HepG2 (cell line): ENCODE measurements around the gene KCNK17. TPM values are rescaled to one million over a fixed set of nuclear protein-coding genes. Genes with fewer than 3 reads are reported as not detected.

Experiments used
- ATAC-seq: fragments of 200-7000 bp; cut with Tn5 transposase; 3 replicates; pipeline ENCODE4 v1.9.1; 2020; ENCODE audit warnings: mild to moderate bottlenecking, moderate library complexity
- BruUV-seq: library from RNA; stranded (reverse); fragments of 400-500 nt; replicated peaks from 2 replicates; lab custom pipeline; 2021; lab: Mats Ljungman, UMichigan
- CTCF ChIA-PET: fragments of 300-600 bp; formaldehyde crosslinking; extraction: SDS; loops from one replicate; lab custom pipeline; 2021; ENCODE audit warnings: low total read pairs, inconsistent platforms, low intra/inter-chr PET ratio; lab: Yijun Ruan, JAX
- POLR2A ChIA-PET: fragments of 350-600 bp; sonication (Branson Sonifier 250); formaldehyde crosslinking; loops from one replicate; lab custom pipeline; 2020; ENCODE audit warnings: antibody characterized with exemption, inconsistent platforms; lab: Yijun Ruan, JAX
- DNase-seq: peaks from one replicate; pipeline ENCODE4 v3.0.0-alpha.2; 2015; ENCODE audit warnings: low spot score
- FAIRE-seq: peaks from 3 replicates; lab custom pipeline; 2011; peaks lifted over from hg19 to GRCh38; lab: Jason Lieb, UNC
- H2AFZ ChIP-seq: one replicate; pipeline ENCODE4 v1.6.1; 2011; ENCODE audit warnings: low read length, inconsistent platforms
- H3K27ac ChIP-seq: fragments of 300-600 bp; 3 replicates; pipeline ENCODE4 v1.8.0; 2011; ENCODE audit warnings: mixed run types, mild to moderate bottlenecking, mixed read lengths, low read length, inconsistent platforms; ENCODE audit not compliant: insufficient read depth; ENCODE audit errors: extremely low read length
- H3K27me3 ChIP-seq, 2 experiments: fragments of 200-600 bp in 1 of 2; 2 replicates in 1 of 2; 3 replicates in 1 of 2; pipeline versions ENCODE4 v1.6.0 to v1.8.0; 2011; ENCODE audit warnings: low read length in 2 of 2, mild to moderate bottlenecking in 2 of 2, moderate library complexity in 2 of 2, inconsistent platforms in 1 of 2; ENCODE audit not compliant: insufficient read depth in 2 of 2, control insufficient read depth in 1 of 2
- H3K36me3 ChIP-seq, 2 experiments: fragments of 200-600 bp in 1 of 2; replicated peaks in 1 of 2; 2 replicates in 1 of 2; 3 replicates in 1 of 2; pipeline versions ENCODE4 v1.5.1 to v1.8.0; 2011; ENCODE audit warnings: low read length in 2 of 2, inconsistent platforms in 1 of 2; ENCODE audit not compliant: insufficient read depth in 2 of 2, control insufficient read depth in 1 of 2
- H3K4me1 ChIP-seq: 2 replicates; pipeline ENCODE4 v1.5.1; 2012; ENCODE audit warnings: low read length, inconsistent platforms; ENCODE audit not compliant: insufficient read depth
- H3K4me2 ChIP-seq: 2 replicates; pipeline ENCODE4 v1.6.0; 2011; ENCODE audit warnings: low read depth, low read length, inconsistent platforms
- H3K4me3 ChIP-seq, 3 experiments: fragments of 200-600 bp in 1 of 3; sonication (generic), shearing (Covaris generic) in 1 of 3; replicated peaks in 1 of 3; 2 replicates each; pipeline ENCODE4 v1.5.1; 2011 to 2016; ENCODE audit warnings: low read length in 3 of 3, inconsistent platforms in 2 of 3, low read depth in 2 of 3, mild to moderate bottlenecking in 2 of 3, control low read depth in 1 of 3, mixed read lengths in 1 of 3; ENCODE audit not compliant: insufficient read depth in 1 of 3
- H3K79me2 ChIP-seq: one replicate; pipeline ENCODE4 v1.6.1; 2011; ENCODE audit warnings: low read length, inconsistent platforms; ENCODE audit not compliant: insufficient read depth
- H3K9ac ChIP-seq: 2 replicates; pipeline ENCODE4 v1.6.0; 2011; ENCODE audit warnings: mild to moderate bottlenecking, low read depth, low read length, inconsistent platforms; ENCODE audit not compliant: insufficient read depth
- H3K9me3 ChIP-seq: 2 replicates; pipeline ENCODE4 v1.5.1; 2012; ENCODE audit warnings: mild to moderate bottlenecking, low read length
- H4K20me1 ChIP-seq: 2 replicates; pipeline ENCODE4 v1.6.0; 2011; ENCODE audit warnings: inconsistent platforms, mild to moderate bottlenecking, low read length, moderate library complexity; ENCODE audit not compliant: insufficient read depth
- ETV6 ChIP-seq: sonication (generic); formaldehyde crosslinking; conservative IDR thresholded peaks from 2 replicates; pipeline ENCODE4 v1.4.0; 2020; ENCODE audit warnings: missing genetic modification reagents
- GLI4 ChIP-seq: sonication (generic); formaldehyde crosslinking; IDR thresholded peaks from 2 replicates; pipeline ENCODE4 v1.5.1; 2020; ENCODE audit warnings: missing genetic modification reagents, mild to moderate bottlenecking, moderate library complexity, borderline replicate concordance
- MLLT10 ChIP-seq: sonication (generic); formaldehyde crosslinking; IDR thresholded peaks from 2 replicates; pipeline ENCODE4 v1.4.0; 2020; ENCODE audit warnings: missing genetic modification reagents
- MYNN ChIP-seq: sonication (generic); formaldehyde crosslinking; IDR thresholded peaks from 2 replicates; pipeline ENCODE4 v1.4.0; 2020; ENCODE audit warnings: mild to moderate bottlenecking, low read depth, missing genetic modification reagents
- RFX5 ChIP-seq: IDR thresholded peaks from 2 replicates; pipeline ENCODE4 v1.6.1; 2011; ENCODE audit warnings: low read depth, low read length, improper control_type of control experiment
- SAFB2 ChIP-seq: sonication (generic); formaldehyde crosslinking; IDR thresholded peaks from 2 replicates; pipeline ENCODE4 v1.5.1; 2020; ENCODE audit warnings: missing genetic modification reagents, low read depth, mild to moderate bottlenecking, borderline replicate concordance
- ZBTB38 ChIP-seq: sonication (generic); formaldehyde crosslinking; IDR thresholded peaks from 2 replicates; pipeline ENCODE4 v1.5.1; 2020; ENCODE audit warnings: mild to moderate bottlenecking, missing genetic modification reagents
- ZC3H13 ChIP-seq: sonication (generic); formaldehyde crosslinking; IDR thresholded peaks from 2 replicates; pipeline ENCODE4 v1.8.1; 2023; ENCODE audit warnings: mild to moderate bottlenecking, missing genetic modification reagents, moderate library complexity
- ZNF224 ChIP-seq: sonication (generic); formaldehyde crosslinking; IDR thresholded peaks from 2 replicates; pipeline ENCODE4 v1.5.0; 2020; ENCODE audit warnings: mild to moderate bottlenecking, missing genetic modification reagents
- ZNF333 ChIP-seq: sonication (generic); formaldehyde crosslinking; IDR thresholded peaks from 2 replicates; pipeline ENCODE4 v1.4.0; 2020; ENCODE audit warnings: mild to moderate bottlenecking, missing genetic modification reagents, borderline replicate concordance
- ZNF34 ChIP-seq: sonication (generic); formaldehyde crosslinking; IDR thresholded peaks from 2 replicates; pipeline ENCODE4 v1.4.0; 2020; ENCODE audit warnings: mild to moderate bottlenecking, missing genetic modification reagents, borderline replicate concordance
- ZNF569 ChIP-seq: sonication (generic); formaldehyde crosslinking; IDR thresholded peaks from 2 replicates; pipeline ENCODE4 v1.5.0; 2020; ENCODE audit warnings: mild to moderate bottlenecking, missing genetic modification reagents, moderate library complexity, borderline replicate concordance
- WGBS: methylation state at CpG from one replicate; pipeline ENCODE4 v1.1.6; 2017; ENCODE audit warnings: low lambda C conversion rate; 5-methylcytosine and 5-hydroxymethylcytosine counted together
- in situ Hi-C: cut with HindIII; loops from 2 replicates; pipeline ENCODE4 v1.10.0; 2017; ENCODE audit warnings: low pct_unique_long_range_greater_than_20kb; ENCODE audit not compliant: extremely low pct_ligation_motif_present
- intact Hi-C: fragments of 100-400 bp; cut with micrococcal nuclease; formaldehyde crosslinking; loops from one replicate; pipeline ENCODE4 v1.10.0; 2022; ENCODE audit not compliant: unreplicated experiment
- polyA plus RNA-seq, 8 experiments: library from polyadenylated mRNA; depleted of rRNA in 3 of 8; stranded (reverse) in 7 of 8; unstranded in 1 of 8; fragments of >200 nt; fragmentation: Illumina TruSeq in 4 of 8; extraction: Trizol in 4 of 8; gene quantifications; 2 replicates each; pipeline versions ENCODE4 v1.2.1 to v1.2.3, GENCODE V29; 2011 to 2016; ENCODE audit warnings: low read depth in 4 of 8, missing spikeins in 1 of 8, mixed read lengths in 1 of 8; ENCODE audit not compliant: insufficient read depth in 1 of 8
- total RNA-seq, 5 experiments: library from RNA; depleted of rRNA; stranded (reverse); fragments of >200 nt; fragmentation: Illumina TruSeq; extraction: Trizol; gene quantifications; 2 replicates each; pipeline ENCODE4 v1.2.3, GENCODE V29; 2016; ENCODE audit warnings: low read depth in 1 of 5
- TF ChIP-seq, protein P1 (sequence below): sonication (generic); formaldehyde crosslinking; IDR thresholded peaks from 2 replicates; pipeline ENCODE4 v1.9.0; 2021; ENCODE audit warnings: missing genetic modification reagents, borderline replicate concordance
- TF ChIP-seq, protein P2 (sequence below): conservative IDR thresholded peaks from 2 replicates; pipeline ENCODE4 v1.6.1; 2018; ENCODE audit warnings: missing genetic modification reagents
- TF ChIP-seq, protein P3 (sequence below): IDR thresholded peaks from 2 replicates; pipeline ENCODE4 v1.6.1; 2016; ENCODE audit warnings: missing compliant biosample characterization, missing genetic modification reagents, borderline replicate concordance
- TF ChIP-seq, protein P4 (sequence below): sonication (generic); formaldehyde crosslinking; IDR thresholded peaks from 2 replicates; pipeline ENCODE4 v1.8.1; 2023; ENCODE audit warnings: missing genetic modification reagents, mild to moderate bottlenecking, borderline replicate concordance

Gene KCNK17
- total and polyA plus RNA-seq, 2 of the 13 experiments (the other 11 are each of a cell fraction or from before 2014, with no cell fraction given): not detected

DNA sequence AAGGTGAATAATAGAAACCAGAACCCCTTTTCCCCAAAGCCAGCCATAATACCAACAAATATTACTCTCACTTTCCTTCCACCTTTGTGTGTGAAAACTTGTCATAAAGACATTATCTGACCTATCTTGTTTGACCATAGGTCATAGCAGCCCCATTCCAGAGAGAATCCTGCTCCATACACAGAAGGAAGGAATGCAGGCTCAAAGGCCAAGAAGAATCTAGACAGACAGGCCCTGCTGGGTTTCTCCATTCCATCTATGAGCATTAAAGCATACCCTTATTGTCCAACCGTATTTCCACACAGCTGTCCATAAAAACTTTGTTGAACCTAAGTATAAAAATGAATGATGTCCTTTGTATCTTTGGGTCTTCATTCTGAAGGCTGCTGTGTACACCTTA is 44.3 kb downstream of the KCNK17 start:
- intact Hi-C loops (no loop called here), in situ Hi-C loops (no loop called here)
- Histone ChIP-seq H2AFZ (no peak overlapping the region), H3K9me3 (no peaks in the 10 kb centered on the region), H3K4me3 (no peak overlapping the region), H3K9ac (no peak overlapping the region), H3K27me3 (no peaks in the 10 kb centered on the region), H3K36me3 (no peaks in the 10 kb centered on the region), H3K4me1 (no peaks in the 10 kb centered on the region), H3K4me2 (no peak overlapping the region), H3K79me2 (no peaks in the 10 kb centered on the region), H3K27ac (no peak overlapping the region), H4K20me1 (no peaks in the 10 kb centered on the region)
- CTCF ChIA-PET: no interaction called here
- no TSS peak for BruUV-seq
- ATAC-seq (no peak), FAIRE-seq (no peak), DNase-seq (no peak)
- TF ChIP-seq RFX5 (no peak), ZNF333 (CRISPR knock-in tag) (no peak), MYNN (CRISPR knock-in tag) (no peak), SAFB2 (CRISPR knock-in tag) (no peak), MLLT10 (CRISPR knock-in tag) (no peak), ZNF569 (no peak), ETV6 (no peak), ZBTB38 (CRISPR knock-in tag) (no peak), GLI4 (CRISPR knock-in tag) (no peak), ZNF224 (CRISPR knock-in tag) (no peak), ZC3H13 (no peak), ZNF34 (CRISPR knock-in tag) (no peak)
- TF ChIP-seq, protein P1, sequence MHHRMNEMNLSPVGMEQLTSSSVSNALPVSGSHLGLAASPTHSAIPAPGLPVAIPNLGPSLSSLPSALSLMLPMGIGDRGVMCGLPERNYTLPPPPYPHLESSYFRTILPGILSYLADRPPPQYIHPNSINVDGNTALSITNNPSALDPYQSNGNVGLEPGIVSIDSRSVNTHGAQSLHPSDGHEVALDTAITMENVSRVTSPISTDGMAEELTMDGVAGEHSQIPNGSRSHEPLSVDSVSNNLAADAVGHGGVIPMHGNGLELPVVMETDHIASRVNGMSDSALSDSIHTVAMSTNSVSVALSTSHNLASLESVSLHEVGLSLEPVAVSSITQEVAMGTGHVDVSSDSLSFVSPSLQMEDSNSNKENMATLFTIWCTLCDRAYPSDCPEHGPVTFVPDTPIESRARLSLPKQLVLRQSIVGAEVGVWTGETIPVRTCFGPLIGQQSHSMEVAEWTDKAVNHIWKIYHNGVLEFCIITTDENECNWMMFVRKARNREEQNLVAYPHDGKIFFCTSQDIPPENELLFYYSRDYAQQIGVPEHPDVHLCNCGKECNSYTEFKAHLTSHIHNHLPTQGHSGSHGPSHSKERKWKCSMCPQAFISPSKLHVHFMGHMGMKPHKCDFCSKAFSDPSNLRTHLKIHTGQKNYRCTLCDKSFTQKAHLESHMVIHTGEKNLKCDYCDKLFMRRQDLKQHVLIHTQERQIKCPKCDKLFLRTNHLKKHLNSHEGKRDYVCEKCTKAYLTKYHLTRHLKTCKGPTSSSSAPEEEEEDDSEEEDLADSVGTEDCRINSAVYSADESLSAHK: no peak
- TF ChIP-seq, protein P2, sequence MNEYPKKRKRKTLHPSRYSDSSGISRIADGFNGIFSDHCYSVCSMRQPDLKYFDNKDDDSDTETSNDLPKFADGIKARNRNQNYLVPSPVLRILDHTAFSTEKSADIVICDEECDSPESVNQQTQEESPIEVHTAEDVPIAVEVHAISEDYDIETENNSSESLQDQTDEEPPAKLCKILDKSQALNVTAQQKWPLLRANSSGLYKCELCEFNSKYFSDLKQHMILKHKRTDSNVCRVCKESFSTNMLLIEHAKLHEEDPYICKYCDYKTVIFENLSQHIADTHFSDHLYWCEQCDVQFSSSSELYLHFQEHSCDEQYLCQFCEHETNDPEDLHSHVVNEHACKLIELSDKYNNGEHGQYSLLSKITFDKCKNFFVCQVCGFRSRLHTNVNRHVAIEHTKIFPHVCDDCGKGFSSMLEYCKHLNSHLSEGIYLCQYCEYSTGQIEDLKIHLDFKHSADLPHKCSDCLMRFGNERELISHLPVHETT (CRISPR knock-in tag): no peak
- TF ChIP-seq, protein P3, sequence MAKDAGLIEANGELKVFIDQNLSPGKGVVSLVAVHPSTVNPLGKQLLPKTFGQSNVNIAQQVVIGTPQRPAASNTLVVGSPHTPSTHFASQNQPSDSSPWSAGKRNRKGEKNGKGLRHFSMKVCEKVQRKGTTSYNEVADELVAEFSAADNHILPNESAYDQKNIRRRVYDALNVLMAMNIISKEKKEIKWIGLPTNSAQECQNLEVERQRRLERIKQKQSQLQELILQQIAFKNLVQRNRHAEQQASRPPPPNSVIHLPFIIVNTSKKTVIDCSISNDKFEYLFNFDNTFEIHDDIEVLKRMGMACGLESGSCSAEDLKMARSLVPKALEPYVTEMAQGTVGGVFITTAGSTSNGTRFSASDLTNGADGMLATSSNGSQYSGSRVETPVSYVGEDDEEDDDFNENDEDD: no peak
- TF ChIP-seq, protein P4, sequence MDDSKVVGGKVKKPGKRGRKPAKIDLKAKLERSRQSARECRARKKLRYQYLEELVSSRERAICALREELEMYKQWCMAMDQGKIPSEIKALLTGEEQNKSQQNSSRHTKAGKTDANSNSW (CRISPR knock-in tag): no peak
- POLR2A ChIA-PET: no interaction called here
- 4% methylated on average over 1 of the region's 1 CpG for WGBS
